GM12892 (cell line): ENCODE results near the gene CAD.

ENCODE experiments used
- POLR2A ChIP-seq: IDR thresholded peaks from 2 replicates; pipeline ENCODE4 v1.6.1; 2011; ENCODE audit warnings: low read depth, low read length, control low read depth
- POLR2AphosphoS5 ChIP-seq: IDR thresholded peaks from 2 replicates; pipeline ENCODE4 v1.6.1; 2011; ENCODE audit warnings: low read depth, low read length, control low read depth

GRCh38 chr2:27214941-27215340, 2.2 kb upstream of the CAD start:
- TF ChIP-seq POLR2AphosphoS5 (no peak), POLR2A (no peak)
